PFSK-1 (cell line): ENCODE data around the gene NTRK1.

Experiments used
- POLR2AphosphoS5 ChIP-seq: IDR thresholded peaks from 2 replicates; pipeline ENCODE4 v1.6.1; 2012; ENCODE audit warnings: low read depth, mild to moderate bottlenecking, control low read depth, low read length, moderate library complexity
- REST ChIP-seq, 2 experiments: IDR thresholded peaks; 2 replicates each; pipeline versions ENCODE4 v1.6.1 to v1.8.0; 2011 to 2012; ENCODE audit warnings: low read depth in 2 of 2, low read length in 2 of 2, control low read depth in 1 of 2, inconsistent platforms in 1 of 2, mild to moderate bottlenecking in 1 of 2, moderate library complexity in 1 of 2; ENCODE audit not compliant: insufficient read depth in 1 of 2

DNA sequence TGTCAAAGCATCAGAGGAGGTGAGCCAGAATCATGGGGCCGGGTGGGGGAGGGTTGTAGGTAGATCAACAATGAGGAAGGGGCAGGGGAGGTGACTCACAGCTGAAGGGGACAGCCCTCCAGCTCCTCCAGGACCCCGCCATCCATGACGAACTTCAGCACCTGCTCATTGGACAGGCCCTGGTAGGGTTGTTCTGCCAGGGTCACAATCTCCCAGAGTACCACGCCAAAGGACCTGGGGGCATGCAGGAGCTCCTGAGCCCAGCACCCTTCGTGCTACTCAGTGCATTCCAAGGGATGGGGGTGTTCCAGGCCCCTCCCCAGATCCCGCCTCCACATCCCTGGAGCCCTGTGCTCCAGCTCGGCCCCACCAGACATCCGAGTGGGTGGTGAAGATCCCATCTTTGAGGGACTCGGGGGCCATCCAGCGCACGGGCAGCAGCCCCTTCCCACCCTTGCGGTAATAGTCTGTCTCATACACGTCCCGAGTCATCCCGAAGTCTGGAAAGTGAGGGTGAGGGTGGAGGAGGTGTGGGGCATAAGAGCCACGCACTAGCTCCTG is 19.3 kb upstream of the NTRK1 start:
- TF ChIP-seq REST (IDR thresholded peaks at IDR 0.05; ENCODE audit: insufficient read depth in 1 of 2, low read depth in 2 of 2, low read length in 2 of 2) (peak; percentile 55 to 78; a peak in 3 of 4 replicates), POLR2AphosphoS5 (no peak)
